Activated naive CD4-positive, alpha-beta T cell treated with anti-CD3 and anti-CD28 coated beads, Interleukin-2, amount 50 U/mL, for 16 hours (primary cell): ENCODE data around the gene RAE1.
"Not testable (repeated sequence)": the region's sequence is repeated elsewhere in the genome, so short reads cannot be mapped to it uniquely, and the experiment has no call there.

Experiments used
- DNase-seq: peaks from one replicate; pipeline ENCODE4 v3.0.0-alpha.2; 2020

Gene RAE1

DNA sequence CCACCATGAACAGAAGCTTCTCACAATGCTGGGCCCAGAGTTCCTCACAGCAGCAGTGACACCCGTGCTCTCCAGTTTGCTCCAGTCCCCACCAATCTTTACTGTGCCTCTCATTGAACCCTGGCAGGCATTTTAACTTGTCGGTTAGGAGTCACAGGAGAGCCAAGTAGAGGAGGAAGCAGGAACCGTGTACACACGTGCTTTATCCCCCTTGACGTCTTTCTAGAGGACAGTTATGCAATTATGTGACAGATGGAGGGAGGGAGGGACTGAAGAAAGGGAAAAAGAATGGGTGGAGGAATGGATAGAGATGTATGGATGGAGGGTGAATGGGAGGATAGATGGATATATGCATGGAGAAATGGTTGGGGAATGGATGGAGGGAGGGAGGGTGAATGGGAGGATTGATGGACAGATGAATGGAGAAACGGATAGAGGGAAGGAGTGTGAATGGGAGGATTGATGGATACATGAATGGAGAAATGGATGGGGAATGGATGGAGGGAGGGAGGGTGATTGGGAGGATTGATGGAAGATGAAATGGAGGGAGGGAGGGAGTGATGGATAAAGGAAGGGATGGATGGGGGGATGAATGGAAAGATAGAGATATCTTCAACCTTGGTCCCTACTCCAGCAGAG, 66.1 kb downstream of the RAE1 start:
- no peak for DNase-seq

DNA sequence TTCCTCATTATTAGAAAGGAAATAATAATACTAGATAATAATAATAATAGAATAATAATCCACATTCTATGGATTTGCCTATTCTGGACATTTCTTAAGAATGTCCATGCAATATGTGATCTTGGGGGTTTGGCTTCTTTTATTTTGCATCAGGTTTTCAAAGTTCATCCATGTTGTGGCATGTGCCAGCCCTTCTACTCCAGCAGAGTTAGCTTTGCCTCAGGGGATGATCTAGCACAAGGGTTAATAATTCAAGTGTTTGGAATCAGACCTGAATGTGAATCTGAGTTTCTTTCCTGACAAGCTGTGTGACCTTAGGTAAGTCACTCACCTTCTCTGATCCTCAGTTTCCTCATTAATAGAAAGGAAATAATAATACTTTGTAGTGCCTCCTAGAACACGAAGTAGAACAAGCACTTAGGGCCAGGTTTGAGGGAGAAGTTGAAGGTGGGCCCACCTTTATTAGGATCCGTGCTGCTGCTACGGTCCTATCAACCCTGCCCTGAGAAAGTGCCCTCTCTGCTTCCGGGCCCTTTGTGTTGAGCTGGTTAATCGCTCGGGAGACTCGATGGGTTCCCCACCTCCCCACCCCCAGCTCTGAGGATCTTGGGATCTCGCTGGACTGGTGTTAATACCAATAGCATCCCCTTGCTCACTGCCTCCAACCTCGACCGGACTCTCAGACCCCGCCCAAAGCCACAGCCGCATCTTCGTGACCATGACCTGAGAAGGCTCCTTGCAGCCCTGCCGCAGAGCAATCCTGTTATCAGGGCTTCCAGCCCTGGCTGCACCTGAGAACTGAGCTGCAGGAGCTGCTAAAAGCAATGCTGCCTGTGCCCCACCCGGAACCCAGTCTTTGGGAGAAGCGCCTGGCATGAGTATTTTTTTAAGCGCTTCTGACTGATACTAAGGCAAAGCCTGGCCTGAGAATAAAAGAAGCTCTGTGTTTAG, 67.0 kb downstream of the RAE1 start:
- DNase-seq: no peak

DNA sequence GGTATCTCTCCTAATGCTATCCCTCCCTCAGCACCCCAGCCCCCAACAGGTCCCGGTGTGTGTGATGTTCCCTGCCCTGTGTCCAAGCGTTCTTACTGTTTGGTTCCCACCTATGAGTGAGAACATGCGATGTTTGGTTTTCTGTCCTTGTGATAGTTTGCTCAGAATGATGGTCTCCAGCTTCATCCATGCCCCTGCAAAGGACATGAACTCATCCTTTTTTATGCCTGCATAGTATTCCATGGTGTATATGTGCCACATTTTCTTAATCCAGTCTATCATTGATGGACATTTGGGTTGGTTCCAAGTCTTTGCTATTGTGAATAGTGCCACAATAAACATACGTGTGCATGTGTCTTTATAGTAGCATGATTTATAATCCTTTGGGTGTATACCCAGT, 68.4 kb downstream of the RAE1 start:
- not testable (repeated sequence) for DNase-seq

DNA sequence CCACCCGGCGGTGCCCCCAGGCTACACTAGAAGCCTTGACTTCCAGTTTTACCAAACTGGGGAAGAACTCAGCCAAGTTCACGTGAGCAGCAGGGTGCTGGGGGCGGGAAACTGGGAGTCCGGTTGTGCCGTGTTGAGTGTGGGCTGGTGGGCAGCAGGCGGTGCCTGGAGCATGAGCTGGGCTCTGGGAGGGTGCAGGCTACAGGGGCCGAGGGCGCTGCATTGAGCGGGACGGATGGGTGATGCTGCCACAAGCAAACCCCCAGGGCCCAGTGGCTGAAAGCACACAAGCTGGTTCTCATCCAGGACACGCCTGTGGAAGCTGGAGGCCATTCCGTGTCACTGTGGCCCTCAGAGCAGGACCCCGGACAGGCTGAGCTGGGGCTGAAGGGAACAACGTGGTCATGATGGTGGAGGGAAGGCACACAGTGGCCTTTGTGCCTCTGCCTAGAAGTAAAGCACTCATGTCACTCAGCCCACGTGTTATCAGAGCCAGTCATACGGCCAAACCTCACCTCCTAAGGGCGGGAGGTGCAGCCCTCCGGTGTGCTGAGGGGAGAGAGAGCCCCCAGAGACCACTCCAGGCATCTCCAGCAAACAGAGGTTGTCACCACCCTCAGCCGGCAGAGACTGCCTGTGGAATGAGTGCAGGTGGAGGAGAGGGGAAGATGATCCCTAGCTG, 69.7 kb downstream of the RAE1 start:
- DNase-seq: no peak

DNA sequence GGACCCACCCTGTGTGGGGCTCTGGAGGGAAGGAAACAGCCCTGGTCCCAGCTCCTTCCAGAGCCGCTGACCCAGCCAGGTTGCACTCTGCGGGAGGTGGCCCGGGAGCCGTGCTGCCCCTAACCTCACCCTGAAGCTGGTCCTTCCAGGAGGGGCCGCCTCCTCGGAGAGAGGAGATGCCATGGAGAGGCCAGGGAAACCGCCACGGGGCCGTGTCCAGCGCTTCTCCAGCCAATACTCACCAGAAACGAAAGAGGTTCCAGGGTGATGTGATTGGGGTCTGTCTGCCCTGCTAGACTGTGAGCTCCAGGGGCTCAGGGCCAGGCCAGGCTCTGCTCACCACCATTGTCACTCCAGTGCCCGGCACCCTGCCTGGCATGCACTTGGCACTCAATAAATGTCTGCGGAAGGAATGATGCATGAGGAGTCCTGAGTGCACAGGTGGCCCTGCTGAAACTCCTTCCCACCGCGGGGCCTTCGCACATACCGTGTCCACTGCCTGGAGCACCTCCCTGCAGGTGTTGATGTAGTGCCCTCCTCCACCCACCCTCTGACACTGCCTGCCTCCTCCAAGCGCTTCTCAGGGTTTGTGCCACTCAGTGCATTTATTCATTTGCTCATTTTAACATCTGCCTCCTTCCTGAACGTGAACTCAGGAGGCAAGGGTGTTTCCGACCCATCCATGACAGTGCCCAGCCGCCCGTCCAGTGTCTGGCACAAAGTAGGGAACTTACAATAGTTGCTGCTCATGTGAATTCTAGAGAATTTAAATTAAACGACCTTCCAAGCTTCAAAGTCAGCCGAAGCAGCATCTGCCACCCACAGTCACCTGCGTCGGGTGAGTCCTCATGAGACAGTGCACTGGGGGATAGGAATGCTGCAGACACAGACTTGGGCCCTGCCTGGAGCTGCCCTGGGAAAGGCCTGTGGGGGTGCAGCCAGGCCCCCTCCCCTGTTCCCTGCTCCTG, 70.5 kb downstream of the RAE1 start:
- DNase-seq: no peak

DNA sequence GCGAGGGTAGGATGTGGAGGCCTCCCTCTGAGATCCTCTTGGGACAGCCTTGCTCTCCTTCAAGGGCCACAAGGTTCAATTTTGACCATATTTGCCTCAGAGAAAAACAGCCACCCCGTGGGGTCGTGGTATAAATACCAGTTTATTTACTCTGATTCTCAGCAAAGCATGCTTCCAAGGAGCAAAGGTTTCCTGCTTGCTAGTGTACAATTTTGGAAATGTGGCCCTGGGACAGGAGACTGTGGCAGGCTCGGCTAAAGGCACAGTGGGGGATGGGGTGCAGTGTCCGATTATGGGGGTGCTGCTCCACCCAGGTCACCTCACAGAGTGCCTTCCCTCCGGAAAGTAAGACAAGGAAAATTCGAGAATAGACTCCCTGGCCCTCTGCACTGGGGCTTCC, 71.2 kb downstream of the RAE1 start:
- no peak for DNase-seq

DNA sequence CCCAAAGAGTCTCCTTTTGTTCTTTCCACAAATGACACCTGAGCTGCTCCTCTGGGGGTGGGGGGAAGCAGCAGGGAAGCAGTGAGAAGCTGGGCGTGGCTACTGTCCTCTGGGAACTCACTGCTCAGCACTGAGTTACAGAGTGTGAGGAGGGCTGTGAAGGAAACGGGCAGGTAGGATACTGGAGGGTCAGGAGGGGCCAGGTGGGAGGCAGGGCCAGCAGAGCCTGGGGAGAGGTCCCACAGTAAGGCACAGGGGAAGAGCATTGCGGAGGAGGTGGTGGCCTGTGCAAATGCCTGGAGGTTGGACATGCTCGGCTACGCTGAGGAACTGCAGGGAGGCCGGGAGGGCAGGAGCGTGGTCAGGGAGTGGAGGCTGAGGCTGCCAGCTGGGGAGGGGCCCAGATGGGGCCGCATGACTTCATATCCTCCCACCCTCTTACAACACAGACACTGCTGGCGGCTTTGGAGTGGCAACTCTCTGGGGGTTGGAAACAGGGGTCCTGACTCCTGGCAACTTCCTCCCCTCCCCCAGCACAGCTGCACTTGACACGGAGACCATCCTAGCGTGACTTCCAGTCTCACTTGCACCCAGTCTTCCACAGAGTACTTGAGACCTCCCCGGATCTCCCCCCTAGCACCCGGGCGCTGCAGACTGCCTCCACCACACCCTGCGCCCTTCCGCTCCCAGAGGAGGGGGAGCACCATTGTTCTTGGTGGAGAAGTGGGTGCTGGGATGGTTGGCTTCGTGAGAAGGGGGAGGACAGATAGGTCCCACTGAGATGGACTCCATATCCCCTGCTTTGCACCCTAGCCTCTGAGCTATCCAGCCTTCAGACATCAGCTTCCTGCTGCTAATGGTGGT, 74.3 kb downstream of the RAE1 start:
- no peak for DNase-seq

DNA sequence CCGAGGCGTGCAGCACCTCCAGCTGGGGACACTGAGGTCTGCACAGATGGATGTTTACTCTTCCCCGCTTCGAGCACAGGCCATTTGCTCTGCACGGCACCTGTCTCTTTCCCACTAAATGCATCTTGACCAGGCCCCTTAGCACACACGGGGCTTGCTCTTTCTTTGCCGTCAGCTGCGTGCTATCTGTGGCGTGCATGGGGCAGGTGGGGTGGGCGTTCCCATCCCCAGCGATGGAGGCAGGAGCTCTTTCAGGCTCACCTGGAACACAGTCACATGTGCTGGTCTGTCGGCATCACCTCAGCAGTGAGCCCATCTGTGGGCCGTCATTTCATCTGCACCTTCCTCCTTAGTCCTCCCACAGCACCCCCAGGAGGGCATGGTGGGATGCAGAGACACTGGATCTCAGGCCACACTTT, 75.2 kb downstream of the RAE1 start:
- no peak for DNase-seq

DNA sequence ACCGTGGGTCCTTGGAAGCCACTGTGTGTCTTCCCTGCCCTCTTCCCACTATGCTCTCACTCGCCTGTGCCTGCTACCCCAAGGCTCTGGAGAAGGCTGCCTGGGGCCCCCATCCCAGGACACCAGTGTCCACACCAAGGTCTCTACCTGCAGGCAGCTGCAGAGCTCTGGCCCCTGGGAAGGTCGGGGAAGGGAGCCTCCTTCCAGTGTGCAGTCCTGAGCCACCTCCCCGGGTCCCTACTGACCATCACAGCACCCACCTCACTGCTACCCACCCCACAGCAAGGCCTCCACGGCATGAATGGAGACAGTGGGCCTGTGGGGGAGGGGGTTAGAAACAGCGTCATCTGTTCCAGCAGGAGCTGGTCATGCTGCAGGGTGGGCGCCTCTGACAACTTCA, 75.8 kb downstream of the RAE1 start:
- no peak for DNase-seq

DNA sequence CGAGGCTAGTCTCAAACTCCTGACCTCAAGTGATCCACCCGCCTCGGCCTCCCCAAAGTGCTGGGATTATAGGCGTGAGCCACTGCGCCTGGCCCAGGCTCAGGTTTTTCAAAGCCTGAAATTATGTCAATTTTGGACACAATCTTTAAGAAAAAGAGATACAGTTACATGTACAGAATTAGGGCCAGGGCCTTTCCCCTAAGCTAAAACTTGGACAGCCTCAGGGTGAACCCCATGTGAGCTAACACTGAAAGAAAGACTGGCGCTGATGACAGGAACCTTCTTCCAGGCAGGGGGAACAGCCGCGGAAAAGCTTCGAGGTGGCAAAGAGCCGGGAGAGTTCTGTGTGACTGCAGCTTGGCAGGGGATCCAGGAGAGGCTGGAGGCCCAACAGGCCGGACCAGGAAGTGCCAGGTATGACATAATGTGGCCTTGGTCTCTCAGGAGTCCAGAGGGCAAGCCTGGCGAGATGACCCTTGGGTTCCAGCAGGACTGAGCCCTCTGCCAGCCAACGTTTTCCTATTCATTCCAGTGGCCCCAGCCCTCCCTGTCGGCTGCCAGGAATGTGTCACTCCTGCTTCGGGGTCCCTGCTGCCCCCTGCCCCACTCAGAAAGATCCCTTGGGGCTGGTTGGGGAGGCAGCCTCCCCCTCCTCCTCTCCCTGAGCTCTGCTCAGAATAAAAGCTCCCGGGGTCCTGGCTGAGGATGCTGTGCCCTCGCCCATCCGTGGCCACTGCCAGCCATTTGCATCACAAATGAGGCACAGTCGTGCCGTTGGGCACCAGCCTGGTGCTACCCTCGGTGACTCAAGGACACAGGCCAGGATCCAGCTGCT, 77.5 kb downstream of the RAE1 start:
- no peak for DNase-seq
